CD4-positive, alpha-beta T cell treated with Interleukin-21 for 1 hour (primary cell): ENCODE measurements around the gene IQGAP3.
"Not testable (repeated sequence)": the region's sequence is repeated elsewhere in the genome, so short reads cannot be mapped to it uniquely, and the experiment has no call there.

Experiments used
- DNase-seq: peaks from one replicate; pipeline ENCODE4 v3.0.0-alpha.2; 2020

IQGAP3 gene

GRCh38 chr1:156571919-156572662 lies at the start of gene IQGAP3:
Gene IQGAP3 (minus strand): TSS chr1:156572565. CDS start chr1:156572529, 36 bp downstream.
- peak; percentile 82 for DNase-seq

- no peak for DNase-seq
These were observed 47.2 kb upstream of the IQGAP3 start for GRCh38 chr1:156619582-156619955.

GRCh38 chr1:156618853-156619581 lies 46.7 kb upstream of the IQGAP3 start, which contains the start of gene HAPLN2:
Gene HAPLN2 (plus strand): TSS chr1:156619415. CDS start chr1:156623491, 4,076 bp downstream.
- peak; percentile 15 for DNase-seq

GRCh38 chr1:156616463-156616862 lies 44.1 kb upstream of the IQGAP3 start:
- no peak for DNase-seq

- no peak for DNase-seq
These were observed 43.6 kb upstream of the IQGAP3 start for GRCh38 chr1:156615946-156616345.

- no peak for DNase-seq
These were observed 40.3 kb upstream of the IQGAP3 start for GRCh38 chr1:156612666-156613065.

GRCh38 chr1:156610072-156610471 lies 37.7 kb upstream of the IQGAP3 start:
- DNase-seq: not testable (repeated sequence)

- peak; percentile 68 for DNase-seq
These were observed 36.6 kb upstream of the IQGAP3 start for GRCh38 chr1:156608981-156609380.

- DNase-seq: peak; percentile 80
These were observed 35.8 kb upstream of the IQGAP3 start for GRCh38 chr1:156608036-156608674.

GRCh38 chr1:156607344-156607743 lies 35.0 kb upstream of the IQGAP3 start:
- DNase-seq: not testable (repeated sequence)

GRCh38 chr1:156602557-156602993 lies 30.2 kb upstream of the IQGAP3 start:
- peak; percentile 42 for DNase-seq

- DNase-seq: no peak
These were observed 29.5 kb upstream of the IQGAP3 start for GRCh38 chr1:156601892-156602291.

GRCh38 chr1:156601122-156601830 lies 28.9 kb upstream of the IQGAP3 start, which contains the start of gene GPATCH4:
Gene GPATCH4 (minus strand): TSS chr1:156601479.
- peak; percentile 88 for DNase-seq

GRCh38 chr1:156600733-156601121 lies 28.4 kb upstream of the IQGAP3 start:
- DNase-seq: peak; percentile 8

GRCh38 chr1:156599811-156600210 lies 27.4 kb upstream of the IQGAP3 start:
- DNase-seq: peak; percentile 47

- DNase-seq: no peak
These were observed 26.5 kb upstream of the IQGAP3 start for GRCh38 chr1:156598731-156599432.

GRCh38 chr1:156598125-156598524 lies 25.8 kb upstream of the IQGAP3 start:
- no peak for DNase-seq

- DNase-seq: no peak
These were observed 24.1 kb upstream of the IQGAP3 start for GRCh38 chr1:156596426-156596825.

GRCh38 chr1:156595016-156595415 lies 22.7 kb upstream of the IQGAP3 start:
- DNase-seq: no peak

GRCh38 chr1:156594190-156594589 lies 21.8 kb upstream of the IQGAP3 start:
- DNase-seq: no peak

GRCh38 chr1:156593661-156593989 lies 21.3 kb upstream of the IQGAP3 start:
- no peak for DNase-seq

- no peak for DNase-seq
These were observed 20.7 kb upstream of the IQGAP3 start for GRCh38 chr1:156592910-156593660.
